NCI-H524 (cell line): ENCODE measurements around the gene C1RL.

Experiments used
- DNase-seq, 2 experiments: peaks; one replicate each; lab custom pipeline; 2025; lab: John Stamatoyannopoulos, UW

The C1RL gene, protein sequence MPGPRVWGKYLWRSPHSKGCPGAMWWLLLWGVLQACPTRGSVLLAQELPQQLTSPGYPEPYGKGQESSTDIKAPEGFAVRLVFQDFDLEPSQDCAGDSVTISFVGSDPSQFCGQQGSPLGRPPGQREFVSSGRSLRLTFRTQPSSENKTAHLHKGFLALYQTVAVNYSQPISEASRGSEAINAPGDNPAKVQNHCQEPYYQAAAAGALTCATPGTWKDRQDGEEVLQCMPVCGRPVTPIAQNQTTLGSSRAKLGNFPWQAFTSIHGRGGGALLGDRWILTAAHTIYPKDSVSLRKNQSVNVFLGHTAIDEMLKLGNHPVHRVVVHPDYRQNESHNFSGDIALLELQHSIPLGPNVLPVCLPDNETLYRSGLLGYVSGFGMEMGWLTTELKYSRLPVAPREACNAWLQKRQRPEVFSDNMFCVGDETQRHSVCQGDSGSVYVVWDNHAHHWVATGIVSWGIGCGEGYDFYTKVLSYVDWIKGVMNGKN

DNA sequence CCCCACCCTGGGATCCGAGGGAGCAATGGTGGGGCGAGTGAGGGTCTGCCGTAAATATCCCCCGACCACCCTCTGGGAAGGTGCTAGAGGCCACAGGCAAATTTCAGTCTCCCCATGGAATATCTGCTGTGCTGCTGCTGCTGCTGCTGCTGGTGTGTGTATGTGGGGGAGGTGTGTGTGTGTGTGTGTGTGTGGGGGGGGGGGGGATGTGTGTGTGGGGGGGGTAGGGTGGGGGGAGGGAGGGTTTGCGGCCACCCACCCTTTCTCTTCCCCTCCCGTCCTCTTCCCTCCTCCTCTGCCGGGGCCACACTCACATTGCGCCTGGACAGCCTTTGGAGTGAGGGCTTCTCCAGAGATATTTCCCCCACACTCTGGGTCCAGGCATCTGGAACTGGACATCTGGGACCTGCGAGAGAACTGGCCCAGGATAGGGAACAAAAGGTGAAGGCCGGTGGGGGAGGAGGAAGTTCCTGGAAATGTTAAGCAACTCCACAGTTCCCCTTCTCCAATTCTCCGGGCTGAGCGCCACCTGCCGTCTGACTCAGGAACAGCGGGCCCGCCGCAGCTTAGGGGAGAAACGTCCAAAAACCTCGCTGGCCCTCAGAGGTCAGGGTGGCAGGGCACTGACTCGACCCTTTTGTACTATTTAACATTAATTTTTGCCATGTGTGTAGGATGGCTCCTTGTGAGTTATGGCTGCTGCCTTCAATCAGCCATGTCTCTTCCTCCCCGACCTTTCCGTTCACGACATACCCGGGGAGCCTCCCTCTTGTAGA is at the start of gene C1RL:
TSS of gene C1RL (minus strand) at position 419 of the 776 bp plus-strand sequence. CDS start at position 385, 34 bp downstream.
- peak in 1 of 2 experiments; percentile 63 for DNase-seq

DNA sequence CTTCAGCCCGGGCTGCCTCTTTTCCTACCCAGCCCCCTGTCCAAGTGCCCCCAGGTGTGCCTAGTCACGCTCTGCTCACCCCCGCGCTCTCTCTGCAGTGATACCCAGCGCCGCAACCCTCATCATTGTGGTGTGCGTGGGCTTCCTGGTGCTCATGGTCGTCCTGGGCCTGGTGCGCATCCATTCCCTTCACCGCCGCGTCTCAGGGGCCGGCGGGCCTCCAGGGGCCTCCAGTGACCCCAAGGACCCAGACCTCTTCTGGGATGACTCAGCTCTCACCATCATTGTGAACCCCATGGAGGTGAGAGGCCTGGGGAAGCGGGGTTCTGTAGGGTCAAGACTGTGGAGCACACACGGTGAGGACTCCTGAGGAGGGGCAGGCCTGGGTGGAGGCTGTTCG is 48.4 kb upstream of the C1RL start:
- DNase-seq: no peak

DNA sequence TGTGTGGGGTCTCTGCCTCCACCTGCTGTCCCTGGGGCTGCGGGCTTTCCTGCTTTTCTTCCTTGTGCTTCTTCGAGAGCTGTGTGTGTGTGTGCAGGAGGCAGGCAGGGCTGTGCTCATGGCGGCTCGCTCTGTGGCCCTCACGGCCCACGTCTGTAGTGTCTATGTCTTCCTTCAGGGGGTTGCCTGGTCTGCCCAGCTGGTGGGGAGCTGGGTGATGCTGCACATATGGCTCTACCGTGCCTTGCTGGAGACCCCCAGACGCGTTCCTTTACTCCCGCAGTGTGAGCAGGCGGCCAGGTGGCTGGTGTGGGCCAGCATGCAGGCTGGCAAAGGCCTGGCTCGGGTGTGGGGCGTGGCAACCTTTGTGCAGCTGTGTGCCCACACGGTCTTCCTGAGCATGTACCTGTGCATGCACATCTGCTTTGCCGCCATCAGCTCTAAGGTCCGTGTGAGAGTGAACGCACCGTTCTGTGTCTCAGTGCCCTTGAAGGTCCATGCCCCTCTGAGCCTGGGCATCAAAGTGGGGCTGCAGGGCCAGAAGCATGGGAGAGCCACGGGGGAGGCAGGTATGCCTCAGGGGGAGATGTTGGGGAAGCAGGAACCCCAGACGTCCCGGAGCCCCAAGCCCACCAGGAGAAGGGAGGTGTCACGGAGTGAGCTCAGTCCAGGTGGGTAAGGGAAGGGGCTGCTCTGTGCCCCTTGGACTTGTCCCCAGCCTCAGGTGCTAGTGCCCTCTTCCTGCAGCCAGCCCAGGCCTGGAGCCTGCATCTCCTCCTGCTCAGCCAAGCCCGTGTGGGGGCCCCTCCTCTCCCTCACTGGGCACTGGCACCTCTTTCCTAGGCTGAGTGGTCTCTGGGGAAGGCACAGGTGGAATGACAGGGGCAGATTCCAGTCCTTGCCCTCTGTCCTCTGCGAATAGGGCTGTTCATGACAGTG is 47.5 kb upstream of the C1RL start:
- DNase-seq: no peak

DNA sequence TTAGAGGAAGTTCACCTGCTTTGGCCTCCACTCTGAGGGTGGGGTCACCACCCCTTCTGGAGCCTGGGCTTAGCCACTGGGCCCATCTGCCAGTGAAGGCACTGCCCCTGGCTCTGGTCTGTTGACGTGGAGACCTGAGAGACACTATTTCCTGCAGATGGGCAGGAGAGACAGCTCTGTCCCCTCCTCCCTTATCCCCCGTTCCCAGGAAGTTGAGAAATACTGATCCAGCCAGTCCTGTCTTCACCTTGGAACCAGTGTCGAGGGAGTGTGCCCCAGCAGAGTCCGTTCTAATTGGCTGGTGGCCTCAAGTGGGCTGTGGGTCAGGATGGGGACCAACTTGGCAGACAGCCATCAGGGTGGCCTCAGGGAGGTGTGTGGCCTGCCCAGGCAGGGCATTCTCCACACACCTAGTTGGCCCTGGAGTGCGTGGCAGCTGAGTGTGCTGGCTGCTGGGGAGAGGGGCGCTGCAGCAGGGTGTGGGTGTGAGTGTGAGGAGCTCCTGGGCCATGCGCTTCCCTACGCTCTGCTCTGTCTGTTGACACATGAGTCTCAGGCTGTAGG is 46.5 kb upstream of the C1RL start:
- no peak for DNase-seq

DNA sequence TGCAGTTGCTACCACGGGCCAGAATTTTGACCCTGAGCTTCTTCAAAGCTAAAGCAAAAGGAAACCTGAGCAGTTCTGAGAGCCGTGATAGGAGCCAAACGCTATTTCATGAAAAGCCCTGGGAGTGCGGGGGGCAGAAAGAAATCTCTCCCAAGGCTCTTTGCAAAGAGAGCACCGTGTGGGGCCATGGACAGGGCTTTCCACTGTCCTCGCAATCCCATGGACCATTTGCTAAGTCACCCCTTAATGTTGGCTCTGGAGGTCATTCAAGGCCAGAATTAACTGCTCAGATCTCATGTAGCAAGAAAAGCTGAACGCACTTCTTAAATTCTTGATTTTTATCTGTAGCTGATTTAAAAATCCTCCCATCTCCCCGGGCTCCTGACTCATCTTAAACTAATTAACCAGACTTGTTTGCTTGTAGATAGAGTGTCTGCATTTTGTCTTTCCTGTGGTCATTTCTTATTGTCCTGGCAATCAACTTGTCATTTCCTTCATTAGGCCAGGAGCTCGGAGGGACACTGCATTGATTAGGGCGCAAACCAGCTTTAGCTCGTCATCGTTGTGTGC is 46.0 kb upstream of the C1RL start:
- no peak for DNase-seq

DNA sequence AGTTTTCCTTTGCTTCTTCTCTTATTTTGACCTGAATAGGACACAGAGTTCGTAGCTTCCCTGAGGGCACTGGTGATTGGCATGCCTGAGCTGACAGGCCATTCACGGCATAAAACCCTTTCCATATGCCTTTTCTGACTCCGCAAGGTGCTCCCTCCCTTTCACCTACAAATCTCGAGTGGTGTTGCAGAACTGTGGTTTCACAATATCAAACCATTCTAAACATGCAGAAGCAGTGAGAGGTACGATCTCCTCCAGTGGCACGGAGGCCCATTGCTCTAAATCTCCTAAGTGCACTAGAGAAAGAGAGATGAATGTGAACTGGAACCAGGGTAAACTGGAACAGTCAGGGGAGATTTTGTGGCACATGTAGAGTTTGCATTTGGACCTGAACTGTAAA is 45.0 kb upstream of the C1RL start:
- DNase-seq: no peak

DNA sequence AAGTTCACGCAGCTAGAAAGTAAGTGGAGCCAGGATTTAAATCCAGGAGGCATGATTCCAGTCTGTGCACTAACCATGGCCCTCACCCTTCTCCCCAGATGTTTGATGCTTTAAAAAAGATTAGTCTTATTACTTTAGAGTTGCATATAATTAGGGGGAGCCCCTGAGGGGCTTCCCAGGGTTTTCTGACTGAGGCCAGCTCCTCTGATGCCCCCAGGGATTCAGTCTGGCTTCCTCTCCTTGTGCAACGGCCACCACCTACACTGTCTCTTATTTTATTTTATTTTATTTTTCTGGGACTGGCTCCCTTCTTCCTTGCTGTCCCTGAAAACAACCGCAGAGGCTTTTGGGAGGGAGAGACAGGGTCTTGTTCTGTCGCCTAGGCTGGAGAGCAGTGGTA is 43.8 kb upstream of the C1RL start:
- no peak for DNase-seq

DNA sequence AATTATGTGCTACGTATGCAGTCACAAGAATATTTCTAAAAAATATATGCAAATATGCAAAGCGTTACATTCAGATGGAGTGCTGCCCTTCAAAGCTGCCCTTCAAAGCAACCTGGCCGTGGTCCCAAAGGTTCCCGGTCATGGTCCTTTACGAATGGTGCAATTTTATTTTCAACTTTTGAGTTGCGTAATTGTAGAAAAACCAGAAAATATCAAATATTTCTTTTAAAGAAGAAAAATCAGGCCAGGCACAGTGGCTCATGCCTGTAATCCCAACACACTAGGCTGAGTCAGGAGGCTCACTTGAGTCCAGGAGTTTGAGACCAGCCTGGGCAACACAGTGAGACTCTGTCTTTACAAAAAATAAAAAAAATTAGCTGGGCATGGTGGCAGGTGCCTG is 42.5 kb upstream of the C1RL start:
- DNase-seq: no peak

DNA sequence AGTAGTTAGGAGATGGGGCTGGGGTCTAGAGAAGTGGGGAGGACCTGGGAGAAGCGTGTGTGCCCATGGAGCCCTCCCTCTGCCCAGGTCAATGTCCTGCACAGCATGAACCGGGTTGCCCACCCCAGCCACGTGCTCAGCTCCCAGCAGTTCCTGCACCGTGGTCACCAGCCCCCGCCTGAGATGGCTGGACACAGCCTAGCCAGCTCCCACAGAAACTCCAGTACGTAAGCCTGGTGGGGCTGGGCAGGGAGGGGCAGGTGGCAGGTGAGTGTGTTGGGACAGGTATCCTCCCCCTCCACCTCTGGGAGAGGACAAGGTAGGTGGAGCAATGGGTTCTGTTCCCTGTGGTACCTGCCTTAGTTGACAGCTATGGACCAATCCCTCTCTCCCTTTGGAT is 41.8 kb upstream of the C1RL start:
- no peak for DNase-seq

DNA sequence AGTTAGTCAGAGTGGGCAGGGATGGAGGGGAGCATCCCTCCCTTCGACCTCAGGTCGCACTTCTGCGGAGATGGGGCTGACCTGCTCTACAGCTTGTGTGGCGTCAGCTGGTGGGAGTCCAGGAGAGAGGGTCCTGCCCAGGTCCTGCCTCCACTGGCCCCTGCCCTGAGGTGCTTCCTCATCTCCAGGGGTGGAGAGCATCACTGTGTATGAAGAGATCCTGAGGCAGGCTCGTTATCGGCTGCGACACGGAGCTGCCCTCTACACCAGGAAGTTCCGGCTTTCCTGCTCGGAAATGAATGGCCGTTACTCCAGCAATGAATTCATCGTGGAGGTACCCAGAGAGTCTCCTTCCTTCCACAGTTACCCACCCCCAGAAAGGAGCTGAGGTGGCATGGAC is 41.3 kb upstream of the C1RL start:
- no peak for DNase-seq

DNA sequence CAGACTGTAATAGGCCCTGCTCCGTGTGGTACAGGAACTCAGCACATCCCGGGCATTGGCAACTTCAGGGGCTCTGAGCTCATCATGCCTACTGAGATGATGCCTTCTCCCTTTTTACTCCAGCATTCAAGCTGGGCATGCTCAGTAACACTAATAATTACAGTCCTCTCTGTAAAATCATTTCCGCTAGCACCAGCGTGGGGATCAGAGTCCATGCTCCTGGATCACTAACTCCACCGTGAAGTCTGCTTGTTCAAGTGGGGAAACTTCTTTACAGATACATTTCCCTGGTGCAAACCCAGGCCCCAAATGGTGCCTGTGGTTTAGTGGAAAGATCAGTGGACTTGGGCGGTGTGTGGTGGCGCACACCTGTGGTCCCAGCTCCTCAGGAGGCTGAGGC is 37.9 kb upstream of the C1RL start:
- DNase-seq: no peak

DNA sequence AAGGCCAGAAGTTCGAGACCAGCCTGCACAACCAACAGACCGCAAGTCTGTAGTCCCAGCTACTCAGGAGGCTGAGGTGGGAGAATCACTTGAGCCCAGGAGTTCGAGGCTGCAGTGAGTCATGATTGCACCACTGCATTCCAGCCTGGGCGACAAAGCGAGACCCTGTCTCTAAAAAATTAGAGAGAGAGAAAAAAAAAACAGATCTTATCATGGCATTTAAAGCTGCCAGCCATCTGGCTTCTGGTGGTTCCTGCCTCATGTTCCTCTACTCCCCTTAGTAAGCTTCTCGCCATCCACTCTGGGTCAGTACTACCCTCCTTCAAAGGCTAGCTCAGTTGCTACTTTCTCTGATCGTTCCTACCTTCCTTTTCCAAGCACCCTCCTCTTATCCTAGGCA is 37.2 kb upstream of the C1RL start:
- DNase-seq: no peak

DNA sequence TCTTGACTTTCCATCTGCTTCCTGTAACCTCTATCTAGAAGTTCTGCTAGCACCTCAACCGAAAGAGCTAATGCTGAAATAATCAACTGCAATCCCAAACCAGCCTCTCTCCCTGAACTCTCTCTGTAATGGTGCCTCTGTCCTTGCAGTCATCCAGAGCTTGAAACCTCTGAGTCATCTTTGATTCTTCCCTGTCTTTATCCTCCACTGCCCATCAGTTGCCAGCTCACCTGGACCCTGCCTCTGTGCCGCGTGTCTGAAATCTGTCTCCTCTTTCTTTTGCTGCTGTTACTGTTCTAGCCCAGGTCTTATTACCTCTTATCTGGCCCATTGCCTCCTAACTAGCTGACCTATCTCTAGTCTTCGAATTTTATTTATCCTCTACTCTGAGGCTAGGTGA is 36.7 kb upstream of the C1RL start:
- DNase-seq: no peak

DNA sequence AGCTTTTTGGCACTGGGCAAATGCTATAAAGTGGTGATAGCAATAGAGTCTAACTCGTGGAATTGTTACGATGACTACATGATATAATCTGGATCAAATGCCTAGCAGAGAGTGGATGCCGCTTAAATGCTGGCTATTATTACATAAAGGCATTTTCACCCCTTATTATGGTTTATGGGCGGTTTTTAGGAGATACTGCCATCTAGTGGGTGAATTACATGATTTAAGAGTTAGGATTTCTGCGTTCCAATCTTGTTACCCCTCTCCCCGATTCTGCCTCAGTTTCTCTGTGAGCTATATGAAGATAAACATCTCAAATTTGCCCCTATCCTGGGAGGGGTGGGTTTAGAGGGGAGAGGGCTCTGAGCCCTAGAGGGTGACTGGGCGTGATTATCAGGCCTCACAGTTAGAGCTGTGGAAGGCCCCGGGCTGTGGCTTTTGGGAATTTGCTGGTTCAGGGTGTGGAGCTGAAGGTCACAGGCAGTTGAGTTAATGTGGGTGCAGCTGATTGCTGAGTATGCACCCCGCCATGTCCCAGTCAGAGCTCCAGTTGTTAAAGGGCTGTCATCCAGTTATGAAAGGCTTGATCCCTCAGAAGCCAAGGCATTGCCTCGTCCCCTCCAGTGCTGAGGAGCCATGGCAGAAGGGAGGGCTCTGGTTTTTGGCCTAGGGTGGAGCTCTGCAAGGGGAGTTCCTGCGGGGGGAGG is 35.6 kb upstream of the C1RL start:
- DNase-seq: peak; percentile 9 to 60

DNA sequence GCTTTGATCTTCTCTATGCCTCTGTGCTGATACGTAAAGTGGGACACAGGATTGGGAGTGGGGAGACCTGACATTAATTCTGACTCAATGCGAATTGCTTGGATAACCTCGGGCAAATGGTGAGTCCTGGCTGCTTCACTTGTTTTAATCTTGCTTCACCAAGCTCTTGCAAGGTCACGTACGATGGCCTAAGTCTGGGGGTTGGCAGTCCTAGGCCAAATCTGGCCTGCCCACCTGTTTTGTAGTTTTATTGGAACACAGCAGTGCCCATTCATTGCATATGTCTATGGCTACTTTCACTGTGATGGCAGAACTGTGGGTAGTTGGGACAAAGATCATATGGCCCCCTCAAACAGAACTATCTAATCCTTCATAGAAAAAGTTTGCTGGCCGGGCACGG is 34.5 kb upstream of the C1RL start:
- DNase-seq: no peak

DNA sequence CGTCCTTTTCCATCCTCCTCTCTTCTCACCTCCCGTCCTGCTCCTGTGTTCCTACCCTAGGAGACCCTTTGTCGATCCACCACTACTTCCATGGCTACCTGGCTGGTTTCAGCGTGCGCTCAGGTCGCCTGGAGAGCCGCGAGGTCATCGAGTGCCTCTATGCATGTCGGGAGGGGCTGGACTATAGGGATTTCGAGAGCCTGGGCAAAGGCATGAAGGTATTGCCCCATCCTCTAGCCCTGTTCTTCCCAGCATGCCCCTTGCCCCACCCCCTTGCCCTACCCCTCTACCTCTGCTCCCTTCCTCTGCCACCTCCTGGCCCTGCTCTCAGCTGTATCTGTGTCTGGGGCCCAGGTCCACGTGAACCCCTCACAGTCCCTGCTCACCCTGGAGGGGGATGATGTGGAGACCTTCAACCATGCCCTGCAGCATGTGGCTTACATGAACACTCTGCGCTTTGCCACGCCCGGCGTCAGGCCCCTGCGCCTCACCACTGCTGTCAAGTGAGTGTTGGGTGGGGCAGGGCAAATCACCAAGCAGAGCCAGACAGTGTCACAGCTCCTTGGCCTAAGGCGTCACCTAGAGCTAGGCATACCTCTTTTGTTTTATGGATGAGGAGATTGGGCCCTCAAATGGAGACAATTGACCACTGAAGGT is 33.9 kb upstream of the C1RL start:
- DNase-seq: no peak

DNA sequence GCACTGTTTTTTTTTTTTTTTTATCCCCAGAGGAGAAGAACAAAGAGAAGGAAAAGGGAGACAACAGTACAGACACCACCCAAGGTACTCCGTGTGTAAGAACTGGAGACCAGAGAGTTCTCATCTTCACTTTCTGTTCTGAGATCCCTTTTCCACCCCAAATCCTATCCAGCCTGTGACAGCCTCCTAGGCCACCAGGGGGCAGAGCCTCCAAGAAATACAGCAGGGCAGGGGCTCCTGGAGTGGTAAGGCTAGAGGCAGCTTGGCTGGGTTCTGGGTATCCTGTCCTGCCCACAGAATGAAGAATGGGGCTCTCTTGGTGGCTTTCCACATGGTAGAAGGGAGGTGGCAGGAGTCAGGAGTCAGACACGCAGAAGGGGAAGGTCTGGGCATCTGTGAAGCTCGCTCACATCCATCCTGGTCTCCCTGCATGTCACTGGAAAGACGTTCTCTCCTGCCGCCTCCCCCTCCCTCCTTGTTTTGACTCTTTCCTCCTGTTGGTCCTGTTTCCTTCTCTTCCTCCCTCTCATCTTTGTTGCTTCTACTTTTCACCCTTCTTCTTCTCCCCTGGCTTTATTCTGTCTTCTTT is 33.1 kb upstream of the C1RL start:
- DNase-seq: peak in 1 of 2 experiments; percentile 27

DNA sequence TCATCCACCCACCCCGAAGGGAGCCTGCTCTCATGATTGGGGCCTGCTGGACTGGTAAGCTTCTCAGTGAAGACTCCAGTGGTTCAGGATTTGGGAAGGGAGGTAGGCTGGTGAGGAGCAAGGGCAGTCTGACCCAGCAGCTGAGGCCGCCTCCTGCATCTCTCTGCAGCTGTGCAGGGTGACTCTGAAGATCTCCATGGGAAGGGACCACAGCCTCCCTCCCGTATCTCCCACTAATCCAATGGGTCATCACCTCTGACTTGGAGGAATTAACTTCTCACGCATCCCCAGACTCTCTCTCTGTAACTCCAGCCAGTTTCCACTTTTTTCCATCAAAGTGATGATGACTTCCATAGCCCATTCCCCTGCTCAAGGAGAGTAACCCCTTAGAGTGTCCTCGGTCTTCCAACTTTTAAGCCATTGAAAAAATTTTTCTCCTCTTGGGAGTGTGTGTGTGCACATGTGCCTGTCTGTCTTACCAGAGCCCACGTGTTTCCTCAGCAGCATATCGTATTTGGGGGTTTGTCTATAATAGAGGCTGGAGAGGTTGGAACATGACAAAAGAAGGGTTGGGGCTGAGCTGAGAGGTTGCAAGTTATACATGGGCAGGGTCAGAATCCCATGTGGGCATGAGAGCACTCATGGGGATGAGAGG is 32.5 kb upstream of the C1RL start:
- DNase-seq: no peak

DNA sequence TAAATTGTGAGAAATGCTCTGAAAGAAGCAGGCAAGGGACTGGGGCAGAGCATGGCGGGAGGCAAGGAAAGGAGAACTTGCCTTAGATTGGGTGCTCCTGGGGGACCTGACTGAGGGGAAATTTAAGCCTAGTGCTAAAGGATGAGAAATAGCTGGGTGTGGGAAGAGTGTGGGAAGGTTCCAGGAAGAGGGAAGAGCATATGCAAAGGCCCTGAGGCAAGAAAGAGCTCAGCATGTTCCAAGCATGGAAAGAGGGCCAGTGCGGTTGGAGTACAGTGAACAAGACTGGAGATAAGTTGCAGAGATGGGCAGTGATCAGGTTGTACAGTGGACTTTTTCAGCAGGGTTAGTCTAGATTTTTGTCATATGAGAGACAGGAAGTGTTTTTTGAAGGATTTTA is 30.2 kb upstream of the C1RL start:
- no peak for DNase-seq
